Activated CD8-positive, alpha-beta memory T cell treated with anti-CD3 and anti-CD28 coated beads for 36 hours (primary cell): ENCODE results near the gene NIP7. TPM values are rescaled to one million over a fixed set of nuclear protein-coding genes. Genes with fewer than 3 reads are reported as not detected.

Experiments
- CTCF ChIA-PET: fragments of 350-600 bp; sonication (Branson Sonifier 250); formaldehyde crosslinking; loops from one replicate; lab custom pipeline; 2021; ENCODE audit warnings: antibody characterized with exemption; lab: Charles Lee
- POLR2A ChIA-PET: fragments of 350-600 bp; sonication (Branson Sonifier 250); formaldehyde crosslinking; loops from one replicate; lab custom pipeline; 2021; ENCODE audit warnings: antibody characterized with exemption; lab: Charles Lee
- total RNA-seq, 2 experiments: library from RNA; stranded (reverse); gene quantifications; one replicate each; pipeline ENCODE4 v1.2.3, GENCODE V29; 2021

NIP7 gene
- total RNA-seq, 2 experiments from 2014 or later = 67.8 to 69.2 TPM

DNA sequence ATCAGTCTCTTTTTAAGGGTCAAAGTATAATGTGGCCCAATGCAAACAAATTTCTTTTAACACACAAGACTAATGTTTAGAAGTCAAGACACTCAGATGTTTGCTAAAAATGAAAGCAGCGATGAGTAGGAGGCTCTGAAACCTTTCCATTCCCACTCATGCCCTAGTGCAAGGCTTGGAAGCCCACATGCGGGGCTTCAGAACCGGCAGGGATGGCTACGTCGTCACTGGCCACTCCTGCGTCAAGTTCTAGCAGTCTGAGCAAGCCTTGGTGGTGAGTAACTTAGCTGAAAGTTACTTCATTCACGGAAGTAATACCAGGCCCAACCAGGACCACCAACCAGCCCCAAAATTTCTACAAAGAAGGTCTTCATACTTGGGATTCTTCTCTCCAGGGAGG, 26.9 kb downstream of the NIP7 start:
- POLR2A ChIA-PET = no interaction called here
- CTCF ChIA-PET = interaction anchor here (1.0 kb wide), 1 partner anchor 216 kb away, joined by 3 read pairs; no protein-coding TSS in a partner anchor

DNA sequence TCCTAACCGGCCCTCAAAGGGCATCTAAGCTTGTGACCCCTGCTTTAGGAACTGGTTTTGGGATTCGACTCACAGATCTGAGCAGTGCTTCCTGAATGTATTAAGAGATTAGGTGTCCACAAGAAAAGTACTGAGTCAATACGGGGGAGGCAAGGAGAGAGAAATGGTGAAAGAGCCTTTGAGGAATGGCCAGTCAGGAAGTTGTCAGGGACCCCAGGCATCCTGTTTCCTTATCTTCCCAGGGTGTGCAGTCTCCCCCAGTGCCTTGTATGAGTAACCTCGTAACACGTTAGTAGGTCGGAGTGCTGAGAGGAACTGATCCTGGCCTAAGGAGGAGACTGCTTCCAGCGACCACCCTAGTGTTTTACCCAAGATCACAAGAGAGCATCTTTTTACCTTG, 28.4 kb downstream of the NIP7 start:
- POLR2A ChIA-PET = no interaction called here
- CTCF ChIA-PET = no interaction called here

DNA sequence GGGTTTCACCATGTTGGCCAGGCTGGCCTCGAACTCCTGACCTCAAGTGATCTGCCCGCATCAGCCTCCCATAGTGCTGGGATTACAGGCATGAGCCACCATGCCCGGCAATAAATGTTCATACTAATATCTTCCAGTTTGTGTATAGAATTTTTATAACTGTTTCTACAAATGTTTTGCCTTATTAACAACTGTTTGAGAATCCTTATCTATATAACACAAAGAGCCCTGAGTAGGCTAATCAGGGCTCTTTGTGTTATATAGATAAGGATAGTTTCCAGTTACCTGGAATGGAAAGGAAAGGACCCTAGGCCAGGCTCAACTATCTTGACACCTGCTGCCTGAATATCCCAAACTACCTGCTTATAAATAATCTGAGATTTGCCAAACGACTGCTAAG, 29.3 kb downstream of the NIP7 start:
- ChIA-PET CTCF (no interaction called here), POLR2A (no interaction called here)

DNA sequence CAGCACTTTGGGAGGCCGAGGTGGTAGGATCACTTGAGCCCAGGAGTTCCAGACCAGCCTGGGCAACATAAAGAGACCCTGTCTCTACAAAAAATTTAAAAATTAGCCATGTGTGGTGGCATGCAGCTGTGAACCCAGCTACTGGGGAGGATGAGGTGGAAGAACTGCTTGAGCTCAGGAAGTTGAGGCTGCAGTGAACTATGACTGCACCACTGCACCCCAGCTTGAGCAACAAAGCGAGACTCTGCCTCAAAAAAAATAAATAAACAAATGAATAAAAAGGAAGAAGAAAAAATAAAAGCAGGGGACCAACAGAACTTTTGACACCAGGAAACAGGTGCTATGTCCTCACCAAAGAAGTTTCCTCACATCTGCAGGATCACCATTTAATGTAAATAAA, 32.0 kb downstream of the NIP7 start:
- ChIA-PET POLR2A (interaction anchor here (0.5 kb wide), 1 partner anchor 73 kb away, joined by 4 read pairs; no protein-coding TSS in a partner anchor), CTCF (interaction anchor here (0.7 kb wide), 1 partner anchor 391 kb away, joined by 3 read pairs; no protein-coding TSS in a partner anchor)

DNA sequence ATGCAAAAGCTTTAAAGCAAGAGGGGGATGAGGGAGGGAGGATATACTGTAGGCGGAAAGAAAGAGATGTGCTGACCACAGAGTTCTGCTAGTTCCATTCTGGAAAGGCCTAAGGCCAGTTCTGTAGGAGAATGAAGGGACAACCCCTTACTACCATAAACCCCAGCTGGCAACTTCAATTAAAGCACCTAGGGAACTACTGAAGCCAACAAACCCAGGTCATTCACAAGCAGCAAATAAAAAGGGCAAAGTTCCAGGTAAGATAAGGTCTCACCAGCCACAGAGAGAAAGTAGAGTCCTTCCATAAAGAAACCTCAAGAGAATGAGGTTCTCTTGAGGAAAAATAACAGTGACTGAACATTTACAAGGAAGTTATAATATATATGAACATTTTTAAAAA, 33.4 kb downstream of the NIP7 start:
- CTCF ChIA-PET = no interaction called here
- POLR2A ChIA-PET = interaction anchor here (0.6 kb wide), 1 partner anchor 195 kb away, joined by 4 read pairs; no protein-coding TSS in a partner anchor

DNA sequence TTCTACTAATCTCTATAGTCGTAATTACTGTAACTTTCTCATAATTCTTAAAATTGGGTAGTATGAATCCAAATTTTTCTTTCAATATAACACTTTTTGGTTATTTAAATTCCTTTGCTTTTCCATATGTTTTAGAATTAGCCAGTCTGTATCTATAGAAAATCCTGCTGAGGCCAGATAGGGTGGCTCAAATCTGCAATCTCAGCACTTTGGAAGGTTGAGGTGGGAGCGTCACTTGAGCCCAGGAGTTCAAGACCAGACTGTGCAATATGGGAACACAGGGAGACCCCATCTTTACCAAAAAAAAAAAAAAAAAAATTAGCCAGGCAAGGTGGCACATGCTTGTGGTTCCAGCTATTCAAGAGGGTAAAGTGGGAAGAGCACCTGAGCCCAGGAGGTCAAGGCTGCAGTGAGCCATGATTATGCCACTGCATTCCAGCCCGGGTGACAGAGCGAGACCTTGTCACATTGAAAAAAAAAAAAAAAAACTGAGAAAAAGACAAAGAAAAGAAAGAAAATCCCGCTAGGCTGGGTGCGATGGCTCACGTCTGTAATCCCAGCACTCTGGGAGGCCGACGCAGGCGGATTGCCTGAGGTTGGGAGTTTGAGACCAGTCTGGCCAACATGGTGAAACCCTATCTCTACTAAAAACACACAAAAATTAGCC, 37.0 kb downstream of the NIP7 start:
- POLR2A ChIA-PET = interaction anchor here (0.7 kb wide), 1 partner anchor 21 kb away, joined by 6 read pairs; no protein-coding TSS in a partner anchor
- CTCF ChIA-PET = no interaction called here

DNA sequence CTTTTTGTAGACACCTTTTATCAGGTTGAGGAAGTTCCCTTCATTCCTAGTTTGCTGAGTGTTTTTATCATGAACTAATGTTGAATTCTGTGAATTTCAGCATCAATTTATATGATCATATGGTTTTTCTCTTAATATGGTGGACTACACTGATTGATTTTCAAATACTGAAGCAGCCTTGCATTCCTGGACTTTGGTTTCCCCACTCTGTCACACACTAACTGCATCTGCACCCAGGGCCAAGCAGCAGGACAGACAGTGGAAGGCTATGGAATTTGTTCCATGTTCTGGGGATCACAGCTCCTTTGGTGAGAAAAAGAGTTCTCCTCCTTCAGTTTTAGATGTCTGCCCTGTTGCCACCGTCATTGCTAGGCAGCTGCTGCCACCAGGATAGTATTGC, 38.5 kb downstream of the NIP7 start:
- POLR2A ChIA-PET = interaction anchor here (0.6 kb wide), 2 partner anchors 211 to 228 kb away, joined by 3 to 6 read pairs; no protein-coding TSS in a partner anchor
- CTCF ChIA-PET = interaction anchor here (1.0 kb wide), 1 partner anchor 105 kb away, joined by 3 read pairs; no protein-coding TSS in a partner anchor

DNA sequence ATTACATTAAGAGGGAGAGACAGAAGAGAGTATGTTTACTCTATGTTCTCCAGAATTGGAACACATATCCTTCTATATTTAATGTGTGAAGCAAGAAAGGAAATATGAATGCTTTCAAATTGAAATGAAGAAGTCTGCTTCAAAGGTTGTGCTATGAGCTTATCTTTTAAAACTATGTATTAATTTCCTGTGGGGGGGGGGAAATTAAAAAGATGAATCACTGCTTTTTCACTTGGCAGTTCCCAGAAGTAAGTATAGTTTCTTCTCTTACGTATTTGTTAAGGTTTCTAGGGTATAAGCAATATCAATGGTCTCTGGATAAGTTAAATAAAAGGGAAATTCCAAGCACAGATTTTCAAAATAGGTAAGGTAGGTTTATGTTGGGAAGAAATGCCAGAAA, 39.2 kb downstream of the NIP7 start:
- ChIA-PET POLR2A (interaction anchor here (0.6 kb wide), 2 partner anchors 212 to 228 kb away, joined by 3 to 6 read pairs; no protein-coding TSS in a partner anchor), CTCF (interaction anchor here (1.0 kb wide), 1 partner anchor 106 kb away, joined by 3 read pairs; no protein-coding TSS in a partner anchor)

DNA sequence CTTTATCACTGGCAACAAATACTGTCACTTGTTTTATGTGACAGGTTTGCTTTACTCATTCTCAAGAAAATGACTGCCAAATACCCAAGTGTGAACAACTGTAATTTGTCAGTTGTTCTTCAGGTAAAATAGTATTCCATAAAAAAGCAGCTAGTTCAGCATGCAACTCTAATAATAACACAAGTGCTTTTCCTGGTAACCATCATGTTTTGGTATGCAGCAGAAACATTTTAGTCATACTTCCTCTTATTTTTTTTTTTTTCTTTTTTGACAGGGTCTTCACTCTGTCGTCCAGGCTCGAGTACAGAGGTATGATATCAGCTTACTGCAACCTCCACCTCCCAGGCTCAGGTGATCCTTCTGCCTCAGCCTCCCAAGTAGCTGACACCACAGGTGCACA, 41.7 kb downstream of the NIP7 start:
- ChIA-PET CTCF (interaction anchor here (0.7 to 1.3 kb wide), 3 partner anchors 15 to 61 kb away, joined by 3 to 4 read pairs (median 3); no protein-coding TSS in a partner anchor), POLR2A (interaction anchor here (0.7 kb wide), 1 partner anchor 205 kb away, joined by 6 read pairs; no protein-coding TSS in a partner anchor)

DNA sequence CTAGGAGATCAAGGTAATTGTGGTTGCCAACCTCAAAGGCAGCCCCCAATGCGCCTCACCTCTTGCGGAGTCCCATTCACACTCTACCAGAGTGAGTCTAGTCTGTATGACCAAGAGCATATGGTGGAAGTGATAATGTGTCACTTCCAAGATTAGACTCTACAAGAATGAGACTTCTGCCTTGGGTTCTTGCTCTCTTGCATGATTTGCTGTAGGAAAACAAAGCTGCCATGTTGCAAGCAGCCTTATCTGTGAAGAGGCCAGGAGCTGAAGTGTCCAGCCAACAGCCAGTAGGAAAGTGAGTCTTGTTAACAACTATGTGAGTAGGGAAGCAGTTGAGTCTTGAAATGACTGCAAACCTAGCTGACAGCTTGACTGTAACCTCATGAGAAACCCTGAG, 42.8 kb downstream of the NIP7 start:
- ChIA-PET CTCF (interaction anchor here (0.6 kb wide), 1 partner anchor 1571 kb away, joined by 4 read pairs; no protein-coding TSS in a partner anchor), POLR2A (interaction anchor here (1.0 to 2.1 kb wide), 2 partner anchors 42 to 70 kb away, joined by 3 to 5 read pairs; partner anchors contain the start of gene NIP7)

DNA sequence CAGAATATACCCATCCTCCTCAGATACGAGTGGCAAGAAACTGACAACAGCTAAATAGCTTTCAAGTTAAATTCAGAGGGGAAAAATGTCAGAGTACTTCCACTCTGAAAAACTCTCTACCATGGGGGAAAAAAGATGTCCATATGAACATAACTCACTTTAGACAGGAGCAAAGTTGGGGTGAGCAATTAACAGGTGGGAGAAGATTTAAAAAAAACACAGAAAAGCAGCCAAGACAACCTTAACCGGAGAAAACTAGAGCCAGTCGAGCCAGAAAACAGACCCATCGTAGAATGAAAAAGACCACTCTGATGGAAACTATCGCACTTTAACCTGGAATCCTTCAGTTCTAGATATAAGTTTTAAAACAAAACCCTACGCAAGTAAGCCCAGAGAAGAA, 45.4 kb downstream of the NIP7 start:
- CTCF ChIA-PET = interaction anchor here (1.2 kb wide), 2 partner anchors 9 to 56 kb away, joined by 3 read pairs; no protein-coding TSS in a partner anchor
- POLR2A ChIA-PET = interaction anchor here (0.5 to 1.1 kb wide), 3 partner anchors 36 to 904 kb away, joined by 3 to 7 read pairs (median 3); partner anchors contain the start of gene AARS1

DNA sequence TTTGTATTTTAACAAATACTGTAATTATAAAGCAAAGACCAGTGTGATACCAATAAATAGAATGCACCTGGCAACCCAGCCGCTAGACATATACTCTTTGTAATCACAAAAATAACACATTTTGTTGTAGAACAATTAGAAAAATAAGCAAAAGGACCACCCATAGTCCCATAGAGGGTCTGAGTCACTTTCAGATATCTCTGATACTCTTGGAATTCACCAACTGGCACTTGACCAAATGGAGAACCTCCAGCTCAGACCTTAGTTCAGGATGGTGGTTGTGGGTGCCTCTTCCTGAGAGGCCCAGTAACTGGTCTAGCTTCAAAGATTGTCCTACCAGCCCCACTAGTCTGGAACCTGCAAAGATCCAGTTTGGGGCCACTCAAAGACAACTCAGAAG, 47.0 kb downstream of the NIP7 start:
- ChIA-PET POLR2A (interaction anchor here (0.6 kb wide), 2 partner anchors 9 to 190 kb away, joined by 3 to 12 read pairs; no protein-coding TSS in a partner anchor), CTCF (interaction anchor here (0.6 to 1.3 kb wide), 3 partner anchors 9 to 205 kb away, joined by 3 to 5 read pairs (median 3); no protein-coding TSS in a partner anchor)

Other genes with a start within 250 kb of the NIP7 start
- gene HAS3, start 234.1 kb upstream of the NIP7 start, total RNA-seq = under 1 TPM; 0.23 to 0.48 TPM
- 100 to 1,000 TPM; 135 to 141 TPM for gene CHTF8, start 207.2 kb upstream of the NIP7 start, total RNA-seq
- gene UTP4, start 207.1 kb upstream of the NIP7 start, total RNA-seq = 100 to 1,000 TPM; 159 to 160 TPM
- 10 to 100 TPM; 19.7 to 20.1 TPM for gene SNTB2, start 152.6 kb upstream of the NIP7 start, total RNA-seq
- 10 to 100 TPM; 32.6 to 32.7 TPM for gene VPS4A, start 28.4 kb upstream of the NIP7 start, total RNA-seq
- 10 to 100 TPM; 31.5 to 32.3 TPM for gene PDF, start 9.2 kb upstream of the NIP7 start, total RNA-seq
- 10 to 100 TPM; 38.1 to 38.6 TPM for gene COG8, start 208 bp upstream of the NIP7 start, total RNA-seq
- 1 to 10 TPM in 1 of 2 experiments, under 1 TPM in 1; 0.73 to 1.4 TPM for gene TMED6, start 12.0 kb downstream of the NIP7 start, total RNA-seq
- 10 to 100 TPM; 52.1 to 54.7 TPM for gene TERF2, start 46.2 kb downstream of the NIP7 start, total RNA-seq
- gene CYB5B, start 84.8 kb downstream of the NIP7 start, total RNA-seq = 100 to 1,000 TPM; 168 to 170 TPM
- gene NFAT5, start 226.2 kb downstream of the NIP7 start, total RNA-seq = 10 to 100 TPM; 39.8 to 40.0 TPM